CD4-positive, alpha-beta memory T cell (primary cell): Measurements from ENCODE around the gene PLCB1. TPM values are rescaled to one million over a fixed set of nuclear protein-coding genes. Genes with fewer than 3 reads are reported as not detected.
"Not testable (repeated sequence)": the region's sequence is repeated elsewhere in the genome, so short reads cannot be mapped to it uniquely, and the experiment has no call there.

ENCODE experiments used
- CTCF ChIA-PET: fragments of 350-600 bp; sonication (Branson Sonifier 250); formaldehyde crosslinking; loops from one replicate; lab custom pipeline; 2021; ENCODE audit warnings: inconsistent platforms; ENCODE audit not compliant: partially characterized antibody; lab: Charles Lee
- POLR2A ChIA-PET: fragments of 350-600 bp; sonication (Branson Sonifier 250); formaldehyde crosslinking; loops from one replicate; lab custom pipeline; 2021; ENCODE audit not compliant: partially characterized antibody; lab: Charles Lee
- DNase-seq, 5 donors: peaks; one replicate each; pipeline versions ENCODE4 v3.0.0 to v3.0.0-alpha.2; 2020 to 2022; ENCODE audit warnings: mixed read lengths in 1 of 5
- H3K27ac ChIP-seq: one replicate; pipeline ENCODE4 v1.7.0; 2013; ENCODE audit warnings: low read depth, low read length
- H3K27me3 ChIP-seq: 2 replicates; pipeline ENCODE4 v1.7.0; 2013; ENCODE audit warnings: mild to moderate bottlenecking, low read length, moderate library complexity; ENCODE audit not compliant: insufficient read depth
- H3K36me3 ChIP-seq: 2 replicates; pipeline ENCODE4 v1.7.0; 2013; ENCODE audit warnings: mild to moderate bottlenecking, low read length, moderate library complexity; ENCODE audit not compliant: insufficient read depth
- H3K4me1 ChIP-seq: 2 replicates; pipeline ENCODE4 v1.7.0; 2013; ENCODE audit warnings: mild to moderate bottlenecking, low read length, moderate library complexity; ENCODE audit not compliant: insufficient read depth
- H3K4me3 ChIP-seq, 2 donors: one replicate each; pipeline ENCODE4 v1.7.0; 2013; ENCODE audit warnings: low read length in 2 of 2, mild to moderate bottlenecking in 1 of 2
- H3K9me3 ChIP-seq, 2 donors: one replicate each; pipeline ENCODE4 v1.7.0; 2013; ENCODE audit warnings: low read length in 2 of 2, control low read depth in 1 of 2; ENCODE audit not compliant: control insufficient read depth in 1 of 2
- H3K27ac Mint-ChIP-seq, 7 donors: one replicate each; pipeline ENCODE4 v1.8.0; 2020 to 2021; ENCODE audit warnings: mixed read lengths in 7 of 7, mild to moderate bottlenecking in 6 of 7, inconsistent platforms in 3 of 7, moderate library complexity in 3 of 7
- H3K27me3 Mint-ChIP-seq, 2 donors: one replicate each; pipeline ENCODE4 v1.8.0; 2020 to 2021; ENCODE audit warnings: mixed read lengths in 2 of 2
- H3K36me3 Mint-ChIP-seq, 2 donors: one replicate each; pipeline ENCODE4 v1.8.0; 2020 to 2021; ENCODE audit warnings: mixed read lengths in 2 of 2, inconsistent platforms in 1 of 2, mild to moderate bottlenecking in 1 of 2
- H3K4me1 Mint-ChIP-seq, 4 donors: one replicate each; pipeline ENCODE4 v1.8.0; 2020 to 2021; ENCODE audit warnings: mixed read lengths in 4 of 4, mild to moderate bottlenecking in 1 of 4
- H3K4me3 Mint-ChIP-seq, 8 donors: one replicate each; pipeline ENCODE4 v1.8.0; 2020 to 2021; ENCODE audit warnings: mixed read lengths in 8 of 8, mild to moderate bottlenecking in 7 of 8, moderate library complexity in 6 of 8, inconsistent platforms in 3 of 8
- H3K9me3 Mint-ChIP-seq, 8 donors: one replicate each; pipeline ENCODE4 v1.8.0; 2020 to 2021; ENCODE audit warnings: mixed read lengths in 8 of 8, mild to moderate bottlenecking in 5 of 8, inconsistent platforms in 3 of 8, moderate library complexity in 1 of 8
- intact Hi-C: fragments of 100-400 bp; cut with micrococcal nuclease; formaldehyde crosslinking; loops from one replicate; pipeline ENCODE4 v1.15.1; 2023
- polyA plus RNA-seq, 2 donors: library from polyadenylated mRNA; unstranded; fragments of 300-500 nt; fragmentation: Illumina TruSeq; gene quantifications; one replicate each; pipeline ENCODE4 v1.2.3, GENCODE V29; 2021
- total RNA-seq, 2 experiments: library from RNA; stranded (reverse); gene quantifications; one replicate each; pipeline ENCODE4 v1.2.3, GENCODE V29; 2021

Gene PLCB1
- total and polyA plus RNA-seq, 4 experiments from 2014 or later: 5.5 to 9.6 (median 8.2) TPM

- Histone ChIP-seq H3K27me3 (no peaks in the 10 kb centered on the region), H3K4me3 (no peak overlapping the region), H3K4me1 (no peaks in the 10 kb centered on the region), H3K27ac (no peak overlapping the region), H3K9me3 (no peaks in the 10 kb centered on the region), H3K36me3 (no peaks in the 10 kb centered on the region)
- Mint-ChIP-seq H3K27me3 (peaks cover 0 to 1% of the 10 kb centered on the region in 2 donors), H3K9me3 (no peaks in the 10 kb centered on the region), H3K4me3 (no peak overlapping the region), H3K4me1 (peaks cover 0 to 17% (median 5%) of the 10 kb centered on the region in 4 donors), H3K27ac (no peak overlapping the region), H3K36me3 (no peaks in the 10 kb centered on the region)
- ChIA-PET CTCF (no interaction called here), POLR2A (no interaction called here)
- intact Hi-C loops: no loop called here
- no peak for DNase-seq
Measured at GRCh38 chr20:8431538-8432434, 299.7 kb downstream of the PLCB1 start.

- peaks cover 3% of the 10 kb centered on the region for H3K27me3 ChIP-seq
- DNase-seq: no peak
- H3K4me3 ChIP-seq: no peak overlapping the region
- Mint-ChIP-seq H3K4me1 (peaks cover 0 to 12% (median 5%) of the 10 kb centered on the region in 4 donors), H3K36me3 (no peaks in the 10 kb centered on the region), H3K9me3 (no peaks in the 10 kb centered on the region), H3K27me3 (peaks cover 0 to 1% of the 10 kb centered on the region in 2 donors), H3K4me3 (no peak overlapping the region), H3K27ac (no peak overlapping the region)
- POLR2A ChIA-PET: interaction anchor here (0.7 kb wide), 1 partner anchor 110 kb away, joined by 3 read pairs; no protein-coding TSS in a partner anchor
- no peak overlapping the region for H3K27ac ChIP-seq
- intact Hi-C loops: no loop called here
- CTCF ChIA-PET: no interaction called here
- H3K4me1 ChIP-seq: no peaks in the 10 kb centered on the region
- H3K36me3 ChIP-seq: no peaks in the 10 kb centered on the region
- no peaks in the 10 kb centered on the region for H3K9me3 ChIP-seq
Measured at GRCh38 chr20:8432435-8433148, 300.5 kb downstream of the PLCB1 start.

- no peak overlapping the region for H3K27ac ChIP-seq
- no peaks in the 10 kb centered on the region for H3K36me3 Mint-ChIP-seq
- no peak for DNase-seq
- intact Hi-C loops: no loop called here
- no peaks in the 10 kb centered on the region for H3K9me3 ChIP-seq
- POLR2A ChIA-PET: interaction anchor here (0.7 kb wide), 1 partner anchor 111 kb away, joined by 3 read pairs; no protein-coding TSS in a partner anchor
- H3K27ac Mint-ChIP-seq: no peak overlapping the region
- CTCF ChIA-PET: no interaction called here
- H3K27me3 Mint-ChIP-seq: peaks cover 0 to 1% of the 10 kb centered on the region in 2 donors
- no peak overlapping the region for H3K4me3 Mint-ChIP-seq
- H3K36me3 ChIP-seq: no peaks in the 10 kb centered on the region
- no peak overlapping the region for H3K4me3 ChIP-seq
- no peaks in the 10 kb centered on the region for H3K9me3 Mint-ChIP-seq
- H3K4me1 ChIP-seq: no peaks in the 10 kb centered on the region
- peaks cover 3% of the 10 kb centered on the region for H3K27me3 ChIP-seq
- H3K4me1 Mint-ChIP-seq: peaks cover 0 to 10% (median 4%) of the 10 kb centered on the region in 4 donors
Measured at GRCh38 chr20:8433291-8433690, 301.2 kb downstream of the PLCB1 start.

- Histone ChIP-seq H3K4me3 (no peak overlapping the region), H3K4me1 (no peaks in the 10 kb centered on the region), H3K36me3 (no peaks in the 10 kb centered on the region), H3K27me3 (peaks cover 3% of the 10 kb centered on the region), H3K27ac (no peak overlapping the region), H3K9me3 (no peaks in the 10 kb centered on the region)
- ChIA-PET CTCF (no interaction called here), POLR2A (no interaction called here)
- intact Hi-C loops: no loop called here
- no peaks in the 10 kb centered on the region for H3K4me1 Mint-ChIP-seq
- peaks cover 0 to 1% of the 10 kb centered on the region in 2 donors for H3K27me3 Mint-ChIP-seq
- no peak for DNase-seq
- H3K9me3 Mint-ChIP-seq: no peaks in the 10 kb centered on the region
- no peaks in the 10 kb centered on the region for H3K36me3 Mint-ChIP-seq
- H3K27ac Mint-ChIP-seq: no peak overlapping the region
- H3K4me3 Mint-ChIP-seq: no peak overlapping the region
Measured at GRCh38 chr20:8434326-8434876, 302.3 kb downstream of the PLCB1 start.

- Mint-ChIP-seq H3K36me3 (no peaks in the 10 kb centered on the region), H3K9me3 (no peaks in the 10 kb centered on the region), H3K4me1 (no peaks in the 10 kb centered on the region), H3K27ac (no peak overlapping the region), H3K4me3 (no peak overlapping the region), H3K27me3 (peaks cover 0 to 1% of the 10 kb centered on the region in 2 donors)
- intact Hi-C loops: no loop called here
- H3K36me3 ChIP-seq: no peaks in the 10 kb centered on the region
- no peak for DNase-seq
- H3K27ac ChIP-seq: no peak overlapping the region
- POLR2A ChIA-PET: no interaction called here
- H3K9me3 ChIP-seq: no peaks in the 10 kb centered on the region
- CTCF ChIA-PET: no interaction called here
- peaks cover 3% of the 10 kb centered on the region for H3K27me3 ChIP-seq
- H3K4me1 ChIP-seq: no peaks in the 10 kb centered on the region
- no peak overlapping the region for H3K4me3 ChIP-seq
Measured at GRCh38 chr20:8435285-8436035, 303.4 kb downstream of the PLCB1 start.

- H3K27me3 ChIP-seq, H3K9me3 Mint-ChIP-seq, H3K4me3 ChIP-seq, DNase-seq, intact Hi-C loops, H3K36me3 ChIP-seq, H3K4me1 Mint-ChIP-seq, CTCF ChIA-PET, H3K9me3 ChIP-seq, H3K4me3 Mint-ChIP-seq, H3K36me3 Mint-ChIP-seq, POLR2A ChIA-PET, H3K27ac ChIP-seq, H3K4me1 ChIP-seq, H3K27me3 Mint-ChIP-seq, H3K27ac Mint-ChIP-seq: not testable (repeated sequence)
Measured at GRCh38 chr20:8436938-8437337, 304.9 kb downstream of the PLCB1 start.
